GM12801 (cell line): ENCODE measurements around the gene LINGO1.

Source experiments
- CTCF ChIP-seq: IDR thresholded peaks from one replicate; pipeline ENCODE4 v1.5.1; 2011; ENCODE audit warnings: control low read depth; ENCODE audit not compliant: insufficient read length; ENCODE audit errors: extremely low read depth

Gene LINGO1

GRCh38 chr15:77565378-77565915 lies 67.3 kb downstream of the LINGO1 start:
- TF ChIP-seq CTCF, result no peak

- TF ChIP-seq CTCF, result no peak
Measured at GRCh38 chr15:77564938-77565337, 67.8 kb downstream of the LINGO1 start.

GRCh38 chr15:77564341-77564740 lies 68.4 kb downstream of the LINGO1 start:
- TF ChIP-seq CTCF, result no peak

GRCh38 chr15:77563623-77564156 lies 69.0 kb downstream of the LINGO1 start:
- no peak for TF ChIP-seq CTCF
